Fibroblast of villous mesenchyme (primary cell): Measurements from ENCODE around the gene EDA. TPM values are rescaled to one million over a fixed set of nuclear protein-coding genes. Genes with fewer than 3 reads are reported as not detected.

Experiments used
- DNase-seq: peaks from one replicate; pipeline ENCODE4 v3.0.0-alpha.2; 2010; ENCODE audit warnings: low read depth
- H3K4me3 ChIP-seq: 2 replicates; pipeline ENCODE4 v1.5.1; 2011; ENCODE audit warnings: low read depth, mild to moderate bottlenecking, low read length
- total RNA-seq: library from RNA; depleted of rRNA; stranded (reverse); fragments of >200 nt; gene quantifications from 2 replicates; pipeline ENCODE4 v1.2.3, GENCODE V29; 2012
- TF ChIP-seq, protein P1 (sequence below): IDR thresholded peaks from 2 replicates; pipeline ENCODE4 v1.5.1; 2012; ENCODE audit warnings: low read depth, mild to moderate bottlenecking, low read length; ENCODE audit not compliant: insufficient read depth

Gene EDA
- total RNA-seq, 1 donor: not detected

DNA sequence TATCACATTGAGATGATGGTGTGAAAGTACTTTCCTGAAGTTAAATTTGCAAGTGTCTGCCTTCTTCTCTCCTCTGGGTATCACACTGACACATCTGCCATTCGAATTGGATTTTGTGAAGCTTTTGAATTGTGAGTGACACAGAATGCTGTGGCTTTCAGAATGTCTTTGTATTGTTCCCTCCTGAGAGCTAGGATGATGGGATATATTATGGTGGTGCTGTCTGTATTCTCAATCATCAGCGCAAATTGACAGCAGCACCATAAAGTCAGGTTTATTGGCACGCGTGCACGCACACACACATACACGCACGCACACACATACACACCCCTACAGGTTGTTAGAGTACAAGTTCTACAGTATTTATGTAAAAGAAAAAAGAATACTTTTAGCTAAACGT lies 290.5 kb downstream of the EDA start:
- TF ChIP-seq, protein P1, sequence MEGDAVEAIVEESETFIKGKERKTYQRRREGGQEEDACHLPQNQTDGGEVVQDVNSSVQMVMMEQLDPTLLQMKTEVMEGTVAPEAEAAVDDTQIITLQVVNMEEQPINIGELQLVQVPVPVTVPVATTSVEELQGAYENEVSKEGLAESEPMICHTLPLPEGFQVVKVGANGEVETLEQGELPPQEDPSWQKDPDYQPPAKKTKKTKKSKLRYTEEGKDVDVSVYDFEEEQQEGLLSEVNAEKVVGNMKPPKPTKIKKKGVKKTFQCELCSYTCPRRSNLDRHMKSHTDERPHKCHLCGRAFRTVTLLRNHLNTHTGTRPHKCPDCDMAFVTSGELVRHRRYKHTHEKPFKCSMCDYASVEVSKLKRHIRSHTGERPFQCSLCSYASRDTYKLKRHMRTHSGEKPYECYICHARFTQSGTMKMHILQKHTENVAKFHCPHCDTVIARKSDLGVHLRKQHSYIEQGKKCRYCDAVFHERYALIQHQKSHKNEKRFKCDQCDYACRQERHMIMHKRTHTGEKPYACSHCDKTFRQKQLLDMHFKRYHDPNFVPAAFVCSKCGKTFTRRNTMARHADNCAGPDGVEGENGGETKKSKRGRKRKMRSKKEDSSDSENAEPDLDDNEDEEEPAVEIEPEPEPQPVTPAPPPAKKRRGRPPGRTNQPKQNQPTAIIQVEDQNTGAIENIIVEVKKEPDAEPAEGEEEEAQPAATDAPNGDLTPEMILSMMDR: no peak
- DNase-seq: no peak
- no peak overlapping the region for H3K4me3 ChIP-seq

DNA sequence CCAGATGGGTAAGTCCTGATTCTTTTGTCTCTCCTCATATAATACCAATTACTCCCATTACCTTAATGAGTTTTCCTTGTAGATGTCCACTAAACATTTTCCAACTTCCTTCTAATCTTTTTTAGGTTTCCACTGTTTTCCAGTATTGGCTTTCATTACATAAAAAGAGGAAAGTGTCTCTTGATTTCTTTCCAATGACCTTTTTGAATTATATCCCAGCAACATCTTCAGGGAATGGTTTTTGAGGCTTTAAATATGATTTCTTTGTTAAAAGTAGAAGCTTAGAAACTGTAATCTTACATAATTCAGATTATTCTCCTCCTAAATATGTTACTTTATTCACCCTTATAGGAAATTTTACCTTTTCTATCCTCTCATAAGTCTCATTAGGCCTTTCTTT lies 298.9 kb downstream of the EDA start:
- no peak for DNase-seq
- no peak overlapping the region for H3K4me3 ChIP-seq
- TF ChIP-seq, protein P1: no peak

GRCh38 chrX:69919749-69920148 lies 303.8 kb downstream of the EDA start:
- TF ChIP-seq, protein P1: no peak
- DNase-seq: no peak
- no peak overlapping the region for H3K4me3 ChIP-seq

DNA sequence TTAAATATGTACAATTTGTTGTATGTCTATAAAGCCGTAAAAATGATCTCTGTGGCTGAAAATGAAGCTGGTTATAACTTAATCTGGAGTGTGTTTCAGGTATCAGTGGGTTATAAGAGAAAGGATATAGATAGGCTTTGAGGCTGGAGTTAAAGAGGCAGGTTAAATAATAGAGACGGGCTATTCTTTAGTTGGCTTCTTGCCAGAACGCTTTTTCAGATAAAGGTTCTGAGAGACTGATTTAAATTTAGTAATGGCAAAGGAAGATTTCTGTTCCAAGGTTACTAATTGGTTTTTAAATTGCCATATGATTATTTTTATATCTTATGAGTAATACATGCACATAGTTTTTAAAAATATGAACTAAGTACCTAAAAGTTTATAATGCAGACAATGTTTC lies 316.4 kb downstream of the EDA start:
- TF ChIP-seq, protein P1: no peak
- DNase-seq: no peak
- no peak overlapping the region for H3K4me3 ChIP-seq

GRCh38 chrX:69948276-69948797 lies 332.4 kb downstream of the EDA start:
- no peak overlapping the region for H3K4me3 ChIP-seq
- TF ChIP-seq, protein P1: no peak
- no peak for DNase-seq

- TF ChIP-seq, protein P1: no peak
- H3K4me3 ChIP-seq: no peak overlapping the region
- no peak for DNase-seq
These were observed 335.8 kb downstream of the EDA start for GRCh38 chrX:69951753-69952152.

DNA sequence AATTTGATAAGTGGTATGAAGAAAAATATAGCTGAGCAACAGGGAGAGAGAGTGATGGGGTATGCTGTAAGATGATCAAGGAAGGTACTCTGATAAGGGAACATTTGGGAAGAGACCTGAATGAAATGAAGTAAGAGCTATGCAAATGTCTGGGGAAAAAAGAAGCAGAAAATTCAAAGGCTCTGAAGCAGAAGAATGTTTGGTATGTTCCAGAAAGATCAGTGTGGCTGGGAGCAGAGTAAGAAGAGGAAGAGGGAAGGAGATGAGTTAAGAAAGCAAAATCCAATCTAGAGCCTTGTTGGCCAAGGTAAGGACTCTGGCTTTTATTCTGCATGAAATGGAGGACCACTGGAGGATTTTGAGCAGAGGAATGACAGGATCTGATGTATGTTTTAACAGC lies 343.8 kb downstream of the EDA start:
- no peak for DNase-seq
- TF ChIP-seq, protein P1: no peak

More for the DNA sequence above, 343.8 kb downstream of the EDA start:
- H3K4me3 ChIP-seq: no peak overlapping the region
